Stimulated activated CD8-positive, alpha-beta memory T cell treated with anti-CD3 and anti-CD28 coated beads, Interleukin-4, amount 100 ng/mL, for 1 hour (primary cell): Measurements from ENCODE around the gene TAS2R8.
"Not testable (repeated sequence)": the region's sequence is repeated elsewhere in the genome, so short reads cannot be mapped to it uniquely, and the experiment has no call there.

Experiments used
- DNase-seq, 2 donors: peaks; one replicate each; pipeline ENCODE4 v3.0.0-alpha.2; 2020; ENCODE audit warnings: low read depth in 2 of 2, low spot score in 1 of 2

The TAS2R8 gene

GRCh38 chr12:10807186-10807585 is at the start of gene TAS2R8:
Gene TAS2R8, minus strand, starts transcription at chr12:10807286. Its CDS starts 306 bp downstream, at chr12:10806980.
- no peak for DNase-seq

- DNase-seq: no peak
These were observed 48.7 kb upstream of the TAS2R8 start for GRCh38 chr12:10855807-10856206.

- no peak for DNase-seq
These were observed 46.7 kb upstream of the TAS2R8 start for GRCh38 chr12:10853776-10854175.

- no peak for DNase-seq
These were observed 44.3 kb upstream of the TAS2R8 start for GRCh38 chr12:10851243-10851858.

- no peak for DNase-seq
These were observed 42.4 kb upstream of the TAS2R8 start, which contains the start of gene PRR4 for GRCh38 chr12:10849425-10849878. Gene PRR4, minus strand, starts transcription at chr12:10849475. Its CDS starts 38 bp downstream, at chr12:10849437.

- no peak for DNase-seq
These were observed 40.7 kb upstream of the TAS2R8 start for GRCh38 chr12:10847744-10848143.

GRCh38 chr12:10842862-10843261 is 35.8 kb upstream of the TAS2R8 start:
- DNase-seq: no peak

GRCh38 chr12:10838461-10838860 is 31.4 kb upstream of the TAS2R8 start:
- DNase-seq: no peak

GRCh38 chr12:10829994-10830393 is 22.9 kb upstream of the TAS2R8 start:
- no peak for DNase-seq

- DNase-seq: no peak
These were observed 19.2 kb upstream of the TAS2R8 start, which contains the start of gene TAS2R10 for GRCh38 chr12:10826258-10826657. Gene TAS2R10, minus strand, starts transcription at chr12:10826358. Its CDS starts 89 bp downstream, at chr12:10826269.

GRCh38 chr12:10824957-10825356 is 17.9 kb upstream of the TAS2R8 start:
- no peak for DNase-seq

GRCh38 chr12:10811883-10812536 is 4.9 kb upstream of the TAS2R8 start:
- no peak for DNase-seq

GRCh38 chr12:10810068-10810467 is 3.0 kb upstream of the TAS2R8 start, which contains the start of gene TAS2R9:
Gene TAS2R9, minus strand, starts transcription at chr12:10810168. Its CDS starts 93 bp downstream, at chr12:10810075.
- no peak for DNase-seq

GRCh38 chr12:10802587-10802986 is 4.5 kb downstream of the TAS2R8 start, which contains the start of gene TAS2R7:
Gene TAS2R7, minus strand, starts transcription at chr12:10802627. Its CDS starts 57 bp downstream, at chr12:10802570.
- no peak for DNase-seq

- no peak for DNase-seq
These were observed 5.3 kb downstream of the TAS2R8 start for GRCh38 chr12:10801741-10802140.

GRCh38 chr12:10794222-10794621 is 12.9 kb downstream of the TAS2R8 start:
- DNase-seq: no peak

GRCh38 chr12:10791769-10792168 is 15.3 kb downstream of the TAS2R8 start:
- not testable (repeated sequence) for DNase-seq

GRCh38 chr12:10783252-10783651 is 23.8 kb downstream of the TAS2R8 start:
- no peak for DNase-seq

GRCh38 chr12:10779103-10779502 is 28.0 kb downstream of the TAS2R8 start:
- DNase-seq: no peak

GRCh38 chr12:10771132-10771733 is 35.9 kb downstream of the TAS2R8 start:
- no peak for DNase-seq

- DNase-seq: no peak
These were observed 47.4 kb downstream of the TAS2R8 start for GRCh38 chr12:10759657-10760056.

GRCh38 chr12:10756194-10756593 is 50.9 kb downstream of the TAS2R8 start:
- DNase-seq: no peak
